HepG2 (cell line): Measurements from ENCODE around the gene GRHPR. TPM values are rescaled to one million over a fixed set of nuclear protein-coding genes. Genes with fewer than 3 reads are reported as not detected.

Source experiments
- DR1 ChIP-seq: sonication (generic); formaldehyde crosslinking; IDR thresholded peaks from 2 replicates; pipeline ENCODE4 v1.8.0; 2021; ENCODE audit warnings: mild to moderate bottlenecking, missing genetic modification reagents, inconsistent platforms
- EEA1 ChIP-seq: sonication (generic); formaldehyde crosslinking; IDR thresholded peaks from 2 replicates; pipeline ENCODE4 v1.5.1; 2020; ENCODE audit warnings: mild to moderate bottlenecking, missing genetic modification reagents, borderline replicate concordance
- MYC ChIP-seq: sonication (generic); formaldehyde crosslinking; IDR thresholded peaks from 2 replicates; pipeline ENCODE4 v1.9.0; 2021; ENCODE audit warnings: missing genetic modification reagents, borderline replicate concordance
- NR2F1 ChIP-seq, 2 experiments: fragments of 450-650 bp in 1 of 2; formaldehyde crosslinking in 1 of 2; IDR thresholded peaks; 2 replicates each; pipeline versions ENCODE4 v1.5.0 to v1.6.1; 2016 to 2020; ENCODE audit warnings: mild to moderate bottlenecking in 1 of 2, missing compliant biosample characterization in 1 of 2, missing genetic modification reagents in 1 of 2, moderate library complexity in 1 of 2
- POLR2A ChIP-seq, 2 experiments: IDR thresholded peaks; 2 replicates each; pipeline ENCODE4 v1.6.1; 2011; ENCODE audit warnings: low read depth in 2 of 2, low read length in 2 of 2, mild to moderate bottlenecking in 1 of 2, moderate library complexity in 1 of 2; ENCODE audit not compliant: insufficient read depth in 1 of 2
- PPARG ChIP-seq: conservative IDR thresholded peaks from 2 replicates; pipeline ENCODE4 v1.6.1; 2016; ENCODE audit warnings: missing biosample characterization, missing genetic modification reagents
- RBAK ChIP-seq: sonication (generic); formaldehyde crosslinking; IDR thresholded peaks from 2 replicates; pipeline ENCODE4 v1.5.1; 2020; ENCODE audit warnings: mild to moderate bottlenecking, missing genetic modification reagents
- RCOR2 ChIP-seq: IDR thresholded peaks from 2 replicates; pipeline ENCODE4 v1.6.1; 2016; ENCODE audit warnings: missing biosample characterization, missing genetic modification reagents
- STAG1 ChIP-seq: sonication (generic); formaldehyde crosslinking; IDR thresholded peaks from 2 replicates; pipeline ENCODE4 v1.4.0; 2020; ENCODE audit warnings: missing genetic modification reagents
- TMF1 ChIP-seq: sonication (generic); formaldehyde crosslinking; IDR thresholded peaks from 2 replicates; pipeline ENCODE4 v1.8.1; 2022; ENCODE audit warnings: low read depth, missing genetic modification reagents
- ZBTB3 ChIP-seq: sonication (generic); formaldehyde crosslinking; IDR thresholded peaks from 2 replicates; pipeline ENCODE4 v1.4.0; 2020; ENCODE audit warnings: low read depth, mild to moderate bottlenecking, moderate library complexity, missing genetic modification reagents, borderline replicate concordance
- ZIK1 ChIP-seq: sonication (generic); formaldehyde crosslinking; IDR thresholded peaks from 2 replicates; pipeline ENCODE4 v1.5.0; 2020; ENCODE audit warnings: mild to moderate bottlenecking, low read depth, missing genetic modification reagents, borderline replicate concordance
- ZNF207 ChIP-seq: fragments of 450-650 bp; IDR thresholded peaks from 2 replicates; pipeline ENCODE4 v1.6.1; 2016; ENCODE audit warnings: antibody characterized with exemption, borderline replicate concordance
- ZNF331 ChIP-seq: sonication (generic); formaldehyde crosslinking; IDR thresholded peaks from 2 replicates; pipeline ENCODE4 v1.4.0; 2020; ENCODE audit warnings: missing genetic modification reagents
- ZNF468 ChIP-seq: sonication (generic); formaldehyde crosslinking; IDR thresholded peaks from 2 replicates; pipeline ENCODE4 v1.8.0; 2022; ENCODE audit warnings: mild to moderate bottlenecking, moderate library complexity, missing genetic modification reagents
- ZNF577 ChIP-seq: sonication (generic); formaldehyde crosslinking; IDR thresholded peaks from 2 replicates; pipeline ENCODE4 v1.4.0; 2020; ENCODE audit warnings: mild to moderate bottlenecking, low read depth, missing genetic modification reagents, borderline replicate concordance
- ZNF775 ChIP-seq: sonication (generic); formaldehyde crosslinking; IDR thresholded peaks from 2 replicates; pipeline ENCODE4 v1.4.0; 2020; ENCODE audit warnings: missing genetic modification reagents, mild to moderate bottlenecking, moderate library complexity, borderline replicate concordance
- polyA plus RNA-seq, 8 experiments: library from polyadenylated mRNA; depleted of rRNA in 3 of 8; stranded (reverse) in 7 of 8; unstranded in 1 of 8; fragments of >200 nt; fragmentation: Illumina TruSeq in 4 of 8; extraction: Trizol in 4 of 8; gene quantifications; 2 replicates each; pipeline versions ENCODE4 v1.2.1 to v1.2.3, GENCODE V29; 2011 to 2016; ENCODE audit warnings: low read depth in 4 of 8, missing spikeins in 1 of 8, mixed read lengths in 1 of 8; ENCODE audit not compliant: insufficient read depth in 1 of 8
- total RNA-seq, 5 experiments: library from RNA; depleted of rRNA; stranded (reverse); fragments of >200 nt; fragmentation: Illumina TruSeq; extraction: Trizol; gene quantifications; 2 replicates each; pipeline ENCODE4 v1.2.3, GENCODE V29; 2016; ENCODE audit warnings: low read depth in 1 of 5
- TF ChIP-seq, protein P1 (sequence below), 2 experiments: sonication (generic) in 1 of 2; formaldehyde crosslinking in 1 of 2; IDR thresholded peaks; 2 replicates each; pipeline versions ENCODE4 v1.4.0 to v1.6.1; 2016 to 2020; ENCODE audit warnings: borderline replicate concordance in 1 of 2, low read depth in 1 of 2, mild to moderate bottlenecking in 1 of 2, missing genetic modification reagents in 1 of 2
- TF ChIP-seq, protein P2 (sequence below): sonication (generic); formaldehyde crosslinking; IDR thresholded peaks from 2 replicates; pipeline ENCODE4 v1.8.1; 2023; ENCODE audit warnings: mild to moderate bottlenecking, moderate library complexity, missing genetic modification reagents
- TF ChIP-seq, protein P3 (sequence below): sonication (generic); formaldehyde crosslinking; IDR thresholded peaks from 2 replicates; pipeline ENCODE4 v1.8.0; 2022; ENCODE audit warnings: missing genetic modification reagents, mild to moderate bottlenecking, moderate library complexity, borderline replicate concordance

GRHPR gene
- total and polyA plus RNA-seq, 2 of the 13 experiments (the other 11 are each of a cell fraction or from before 2014, with no cell fraction given): 113 to 115 TPM

DNA sequence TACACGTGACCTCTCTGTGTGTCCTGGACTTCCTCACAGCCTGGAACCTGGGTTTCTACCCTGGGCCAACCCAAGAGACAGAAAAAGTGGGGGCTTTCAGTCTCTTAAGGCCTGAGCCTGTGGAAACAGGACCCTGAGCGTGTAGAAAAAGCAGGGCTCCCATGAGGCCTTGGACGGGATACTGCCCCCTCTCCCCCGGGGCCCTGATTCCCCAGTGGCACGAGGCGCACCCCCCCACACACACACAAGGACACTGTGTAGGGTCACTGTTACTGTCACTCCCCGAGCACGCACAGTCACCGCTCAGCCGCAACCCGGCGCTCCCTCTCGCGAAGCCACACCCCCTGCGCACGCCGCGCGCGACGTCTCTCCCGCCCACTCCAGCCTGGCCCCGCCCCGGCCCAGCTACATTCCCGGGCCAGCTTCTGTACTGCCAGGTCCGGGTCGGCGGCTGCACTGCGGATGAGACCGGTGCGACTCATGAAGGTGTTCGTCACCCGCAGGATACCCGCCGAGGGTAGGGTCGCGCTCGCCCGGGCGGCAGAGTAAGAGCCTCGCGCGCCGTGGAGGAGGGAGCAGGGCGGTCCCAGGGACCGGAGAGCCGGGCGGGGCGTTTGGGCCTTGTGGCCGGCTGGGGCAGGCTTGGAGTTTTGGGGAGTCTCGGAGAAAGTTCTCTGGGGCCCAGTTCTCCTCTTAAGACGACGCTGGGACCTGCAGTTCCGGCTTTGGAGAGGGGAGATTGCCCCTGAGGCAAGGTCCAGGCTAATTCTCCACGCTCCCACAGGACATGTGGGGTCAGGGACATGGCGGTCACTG, at the start of gene GRHPR (continued):
- TF ChIP-seq TMF1 (CRISPR knock-in tag) (peak; percentile 65; the same call in 1 of the 2 replicates), STAG1 (peak; percentile 3; the same call in 1 of the 2 replicates), RCOR2 (CRISPR knock-in tag) (no peak), NR2F1 (CRISPR knock-in tag; IDR thresholded peaks at IDR 0.05) (no peak), EEA1 (CRISPR knock-in tag) (no peak), POLR2A (IDR thresholded peaks at IDR 0.05; ENCODE audit: insufficient read depth in 1 of 2, low read depth in 2 of 2, low read length in 2 of 2) (peak; percentile 86 to 96), PPARG (CRISPR knock-in tag) (no peak), RBAK (CRISPR knock-in tag) (no peak), ZNF468 (CRISPR knock-in tag) (no peak), MYC (CRISPR knock-in tag) (peak; percentile 91), ZNF775 (CRISPR knock-in tag) (no peak), ZIK1 (CRISPR knock-in tag) (no peak; the same call in 1 of the 2 replicates), ZNF331 (CRISPR knock-in tag) (0 out of 2 replicates have a peak, but pooled peaks have one; percentile 8), ZBTB3 (CRISPR knock-in tag) (peak; percentile 90; the same call in 1 of the 2 replicates), ZNF207 (no peak), ZNF577 (CRISPR knock-in tag) (no peak), DR1 (CRISPR knock-in tag) (peak; percentile 84)
- TF ChIP-seq, protein P1, sequence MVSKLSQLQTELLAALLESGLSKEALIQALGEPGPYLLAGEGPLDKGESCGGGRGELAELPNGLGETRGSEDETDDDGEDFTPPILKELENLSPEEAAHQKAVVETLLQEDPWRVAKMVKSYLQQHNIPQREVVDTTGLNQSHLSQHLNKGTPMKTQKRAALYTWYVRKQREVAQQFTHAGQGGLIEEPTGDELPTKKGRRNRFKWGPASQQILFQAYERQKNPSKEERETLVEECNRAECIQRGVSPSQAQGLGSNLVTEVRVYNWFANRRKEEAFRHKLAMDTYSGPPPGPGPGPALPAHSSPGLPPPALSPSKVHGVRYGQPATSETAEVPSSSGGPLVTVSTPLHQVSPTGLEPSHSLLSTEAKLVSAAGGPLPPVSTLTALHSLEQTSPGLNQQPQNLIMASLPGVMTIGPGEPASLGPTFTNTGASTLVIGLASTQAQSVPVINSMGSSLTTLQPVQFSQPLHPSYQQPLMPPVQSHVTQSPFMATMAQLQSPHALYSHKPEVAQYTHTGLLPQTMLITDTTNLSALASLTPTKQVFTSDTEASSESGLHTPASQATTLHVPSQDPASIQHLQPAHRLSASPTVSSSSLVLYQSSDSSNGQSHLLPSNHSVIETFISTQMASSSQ (IDR thresholded peaks at IDR 0.05; ENCODE audit: low read depth): no peak
- TF ChIP-seq, protein P1 (CRISPR knock-in tag; IDR thresholded peaks at IDR 0.05; ENCODE audit: borderline replicate concordance): peak; percentile 77
- TF ChIP-seq, protein P2, sequence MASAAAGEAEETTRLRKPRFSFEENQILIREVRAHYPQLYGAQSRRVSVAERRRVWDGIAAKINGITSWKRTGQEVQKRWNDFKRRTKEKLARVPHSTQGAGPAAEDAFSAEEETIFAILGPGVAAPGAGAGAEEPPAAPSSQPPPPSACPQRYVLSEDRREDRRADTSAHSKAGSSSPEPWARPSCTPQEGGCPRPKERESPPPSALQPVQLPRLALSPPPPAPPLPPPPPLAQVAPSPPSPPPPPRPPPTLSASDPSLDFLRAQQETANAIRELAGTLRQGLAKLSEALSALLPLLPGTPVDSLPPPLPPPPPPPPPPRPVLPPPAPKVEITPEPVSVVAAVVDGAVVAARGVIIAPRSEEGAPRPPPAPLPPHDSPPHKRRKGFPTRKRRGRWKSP (CRISPR knock-in tag): peak; percentile 60; the same call in 1 of the 2 replicates
- TF ChIP-seq, protein P3, sequence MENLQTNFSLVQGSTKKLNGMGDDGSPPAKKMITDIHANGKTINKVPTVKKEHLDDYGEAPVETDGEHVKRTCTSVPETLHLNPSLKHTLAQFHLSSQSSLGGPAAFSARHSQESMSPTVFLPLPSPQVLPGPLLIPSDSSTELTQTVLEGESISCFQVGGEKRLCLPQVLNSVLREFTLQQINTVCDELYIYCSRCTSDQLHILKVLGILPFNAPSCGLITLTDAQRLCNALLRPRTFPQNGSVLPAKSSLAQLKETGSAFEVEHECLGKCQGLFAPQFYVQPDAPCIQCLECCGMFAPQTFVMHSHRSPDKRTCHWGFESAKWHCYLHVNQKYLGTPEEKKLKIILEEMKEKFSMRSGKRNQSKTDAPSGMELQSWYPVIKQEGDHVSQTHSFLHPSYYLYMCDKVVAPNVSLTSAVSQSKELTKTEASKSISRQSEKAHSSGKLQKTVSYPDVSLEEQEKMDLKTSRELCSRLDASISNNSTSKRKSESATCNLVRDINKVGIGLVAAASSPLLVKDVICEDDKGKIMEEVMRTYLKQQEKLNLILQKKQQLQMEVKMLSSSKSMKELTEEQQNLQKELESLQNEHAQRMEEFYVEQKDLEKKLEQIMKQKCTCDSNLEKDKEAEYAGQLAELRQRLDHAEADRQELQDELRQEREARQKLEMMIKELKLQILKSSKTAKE (CRISPR knock-in tag): no peak
